IMR-90 (cell line): ENCODE results near the gene NUAK1. TPM values are rescaled to one million over a fixed set of nuclear protein-coding genes. Genes with fewer than 3 reads are reported as not detected.

Experiments used
- ATAC-seq: fragments of 200-7000 bp; cut with Tn5 transposase; 2 replicates; pipeline ENCODE4 v1.9.1; 2020; ENCODE audit warnings: low read depth, mild to moderate bottlenecking, moderate library complexity
- BruUV-seq: library from RNA; stranded (reverse); fragments of 400-500 nt; replicated peaks from 2 replicates; lab custom pipeline; 2021; lab: Mats Ljungman, UMichigan
- CTCF ChIA-PET: fragments of 300-600 bp; formaldehyde crosslinking; extraction: SDS; loops from one replicate; lab custom pipeline; 2021; ENCODE audit warnings: antibody characterized with exemption; lab: Yijun Ruan, JAX
- POLR2A ChIA-PET: fragments of 300-600 bp; sonication (Branson Sonifier 250); formaldehyde crosslinking; loops from one replicate; lab custom pipeline; 2022; ENCODE audit warnings: antibody characterized with exemption; ENCODE audit not compliant: unreplicated experiment; lab: Charles Lee
- DNase-seq: peaks from one replicate; pipeline ENCODE4 v3.0.0; 2013
- H2AFZ ChIP-seq: replicated peaks from 2 replicates; pipeline ENCODE3; 2013; ENCODE audit warnings: low read length, mild to moderate bottlenecking; ENCODE audit not compliant: poor library complexity
- H2AK5ac ChIP-seq: 2 replicates; pipeline ENCODE4 v1.6.1; 2013; ENCODE audit warnings: low read depth, low read length, inconsistent platforms
- H2AK9ac ChIP-seq: replicated peaks from 2 replicates; pipeline ENCODE3; 2013; ENCODE audit warnings: mild to moderate bottlenecking, low read depth, low read length, moderate library complexity; ENCODE audit not compliant: poor library complexity
- H2BK120ac ChIP-seq: 2 replicates; pipeline ENCODE4 v1.6.1; 2013; ENCODE audit warnings: low read depth, low read length, inconsistent platforms
- H2BK15ac ChIP-seq: 3 replicates; pipeline ENCODE4 v1.6.1; 2013; ENCODE audit warnings: low read depth, low read length, inconsistent platforms
- H2BK20ac ChIP-seq: 2 replicates; pipeline ENCODE4 v1.6.1; 2013; ENCODE audit warnings: low read depth, mild to moderate bottlenecking, inconsistent platforms, low read length, moderate library complexity
- H2BK5ac ChIP-seq: 2 replicates; pipeline ENCODE4 v1.6.1; 2013; ENCODE audit warnings: mild to moderate bottlenecking, low read depth, low read length, inconsistent platforms; ENCODE audit not compliant: poor library complexity, severe bottlenecking
- H3K14ac ChIP-seq: replicated peaks from 2 replicates; pipeline ENCODE4 v1.6.1; 2013; ENCODE audit warnings: low read depth, low read length, inconsistent platforms
- H3K18ac ChIP-seq: 2 replicates; pipeline ENCODE4 v1.6.1; 2013; ENCODE audit warnings: low read depth, low read length, control low read depth
- H3K23ac ChIP-seq: 2 replicates; pipeline ENCODE4 v1.6.1; 2013; ENCODE audit warnings: low read depth, low read length, inconsistent platforms
- H3K27ac ChIP-seq: 2 replicates; pipeline ENCODE4 v1.5.1; 2013; ENCODE audit warnings: mild to moderate bottlenecking, control low read depth, low read length; ENCODE audit not compliant: insufficient read depth
- H3K27me3 ChIP-seq: 2 replicates; pipeline ENCODE4 v1.6.1; 2013; ENCODE audit warnings: low read length; ENCODE audit not compliant: control insufficient read depth, insufficient read depth
- H3K36me3 ChIP-seq: 2 replicates; pipeline ENCODE4 v1.6.1; 2013; ENCODE audit warnings: low read length, mixed read lengths; ENCODE audit not compliant: control insufficient read depth, insufficient read depth
- H3K4ac ChIP-seq: 2 replicates; pipeline ENCODE4 v1.6.1; 2013; ENCODE audit warnings: low read depth, low read length, inconsistent platforms
- H3K4me1 ChIP-seq: 2 replicates; pipeline ENCODE4 v1.6.1; 2013; ENCODE audit warnings: low read length, mixed read lengths; ENCODE audit not compliant: control insufficient read depth, insufficient read depth
- H3K4me2 ChIP-seq: 2 replicates; pipeline ENCODE4 v1.6.1; 2013; ENCODE audit warnings: low read depth, mild to moderate bottlenecking, control low read depth, low read length, moderate library complexity
- H3K4me3 ChIP-seq: 2 replicates; pipeline ENCODE4 v1.5.1; 2013; ENCODE audit warnings: low read depth, mild to moderate bottlenecking, control low read depth, low read length, moderate library complexity; ENCODE audit not compliant: insufficient read depth
- H3K56ac ChIP-seq: 2 replicates; pipeline ENCODE4 v1.6.1; 2013; ENCODE audit warnings: low read length, inconsistent platforms; ENCODE audit not compliant: insufficient read depth; ENCODE audit errors: extremely low read depth
- H3K79me1 ChIP-seq, 2 experiments: 2 replicates each; pipeline ENCODE4 v1.6.1; 2013; ENCODE audit warnings: low read length in 2 of 2, inconsistent platforms in 1 of 2, low read depth in 1 of 2
- H3K9ac ChIP-seq: 2 replicates; pipeline ENCODE4 v1.6.1; 2013; ENCODE audit warnings: low read depth, low read length, control low read depth
- H3K9me1 ChIP-seq: 2 replicates; pipeline ENCODE4 v1.6.1; 2013; ENCODE audit warnings: low read length, inconsistent platforms; ENCODE audit not compliant: insufficient read depth
- H3K9me3 ChIP-seq: 2 replicates; pipeline ENCODE4 v1.6.1; 2013; ENCODE audit warnings: low read length; ENCODE audit not compliant: control insufficient read depth, insufficient read depth
- H4K20me1 ChIP-seq: 2 replicates; pipeline ENCODE4 v1.6.1; 2013; ENCODE audit warnings: low read length, inconsistent platforms; ENCODE audit not compliant: insufficient read depth
- H4K5ac ChIP-seq: 2 replicates; pipeline ENCODE4 v1.6.1; 2013; ENCODE audit warnings: mild to moderate bottlenecking, low read depth, low read length, control low read depth
- H4K8ac ChIP-seq, 2 experiments: 2 replicates each; pipeline ENCODE4 v1.6.1; 2013; ENCODE audit warnings: low read depth in 2 of 2, low read length in 2 of 2, control low read depth in 1 of 2, inconsistent platforms in 1 of 2
- H4K91ac ChIP-seq: 2 replicates; pipeline ENCODE4 v1.6.1; 2013; ENCODE audit warnings: low read depth, low read length, inconsistent platforms; ENCODE audit not compliant: insufficient read depth
- BHLHE40 ChIP-seq: fragments of 150-350 bp; IDR thresholded peaks from 2 replicates; pipeline ENCODE4 v1.6.1; 2016; ENCODE audit warnings: mild to moderate bottlenecking, low read depth, low read length
- CEBPB ChIP-seq: IDR thresholded peaks from 2 replicates; pipeline ENCODE4 v1.6.1; 2012; ENCODE audit warnings: low read depth, low read length, improper control_type of control experiment
- CHD1 ChIP-seq: IDR thresholded peaks from 2 replicates; pipeline ENCODE4 v1.6.1; 2012; ENCODE audit warnings: low read depth, low read length, improper control_type of control experiment
- ELK1 ChIP-seq: fragments of 150-350 bp; IDR thresholded peaks from 2 replicates; pipeline ENCODE4 v1.6.1; 2016; ENCODE audit warnings: low read depth, mild to moderate bottlenecking, low read length, moderate library complexity, borderline replicate concordance
- FOS ChIP-seq: fragments of 150-350 bp; IDR thresholded peaks from 2 replicates; pipeline ENCODE4 v1.6.1; 2016; ENCODE audit warnings: low read depth, low read length
- MAFK ChIP-seq: IDR thresholded peaks from 2 replicates; pipeline ENCODE4 v1.6.1; 2012; ENCODE audit warnings: low read depth, low read length, improper control_type of control experiment
- MAZ ChIP-seq: IDR thresholded peaks from 2 replicates; pipeline ENCODE4 v1.6.1; 2012; ENCODE audit warnings: low read depth, mild to moderate bottlenecking, low read length, improper control_type of control experiment, moderate library complexity, borderline replicate concordance
- MXI1 ChIP-seq: IDR thresholded peaks from 2 replicates; pipeline ENCODE4 v1.6.1; 2012; ENCODE audit warnings: low read depth, mild to moderate bottlenecking, low read length, moderate library complexity, borderline replicate concordance
- NFE2L2 ChIP-seq: fragments of 150-350 bp; IDR thresholded peaks from 2 replicates; pipeline ENCODE4 v1.6.1; 2016; ENCODE audit warnings: low read depth, mild to moderate bottlenecking, low read length
- POLR2A ChIP-seq: IDR thresholded peaks from 2 replicates; pipeline ENCODE4 v1.6.1; 2012; ENCODE audit warnings: mild to moderate bottlenecking, low read depth, low read length
- RAD21 ChIP-seq: IDR thresholded peaks from 2 replicates; pipeline ENCODE4 v1.6.1; 2012; ENCODE audit warnings: low read length, improper control_type of control experiment
- RCOR1 ChIP-seq: IDR thresholded peaks from 2 replicates; pipeline ENCODE4 v1.6.1; 2012; ENCODE audit warnings: mild to moderate bottlenecking, low read length, improper control_type of control experiment; ENCODE audit not compliant: insufficient replicate concordance
- RFX5 ChIP-seq: IDR thresholded peaks from 2 replicates; pipeline ENCODE4 v1.8.0; 2012; ENCODE audit warnings: low read depth, mild to moderate bottlenecking, low read length, moderate library complexity
- SMC3 ChIP-seq: fragments of 150-350 bp; IDR thresholded peaks from 2 replicates; pipeline ENCODE4 v1.6.1; 2016; ENCODE audit warnings: low read depth, mild to moderate bottlenecking, antibody characterized with exemption, low read length, moderate library complexity
- WGBS, 2 experiments: methylation state at CpG; one replicate each; pipeline versions ENCODE4 v1.1.5 to v1.1.7; 2013; ENCODE audit warnings: missing lambda C conversion rate in 2 of 2; ENCODE audit not compliant: insufficient read length in 1 of 2; ENCODE audit errors: extremely low coverage in 2 of 2; 5-methylcytosine and 5-hydroxymethylcytosine counted together
- dilution Hi-C: fragments of 300-500 bp; cut with HindIII; formaldehyde crosslinking; loops from one replicate; pipeline ENCODE4 v1.14.3; 2018; ENCODE audit warnings: low sequenced_read_pairs; ENCODE audit not compliant: unreplicated experiment
- in situ Hi-C: fragments of 300-500 bp; cut with MboI; formaldehyde crosslinking; loops from 3 replicates; pipeline ENCODE4 v1.14.3; 2019; ENCODE audit warnings: low sequenced_read_pairs, inconsistent platforms, mixed read lengths
- intact Hi-C: fragments of 100-400 bp; cut with micrococcal nuclease; formaldehyde crosslinking; loops from 2 replicates; pipeline ENCODE4 v1.10.0; 2022
- polyA plus RNA-seq, 3 experiments: library from polyadenylated mRNA; depleted of rRNA; stranded (reverse); fragments of >200 nt; gene quantifications; 2 replicates each; pipeline ENCODE4 v1.2.3, GENCODE V29; 2012; ENCODE audit warnings: low replicate concordance in 1 of 3
- total RNA-seq: library from RNA; depleted of rRNA; stranded (reverse); fragments of >200 nt; gene quantifications from 2 replicates; pipeline ENCODE4 v1.2.3, GENCODE V29; 2012
- TF ChIP-seq, protein P1 (sequence below): fragments of 150-350 bp; IDR thresholded peaks from 2 replicates; pipeline ENCODE4 v1.6.1; 2017; ENCODE audit warnings: mild to moderate bottlenecking, antibody characterized with exemption, low read length, low read depth
- TF ChIP-seq, protein P2 (sequence below): conservative IDR thresholded peaks from 2 replicates; pipeline ENCODE4 v1.5.1; 2012; ENCODE audit warnings: mild to moderate bottlenecking, low read depth, low read length, improper control_type of control experiment

The NUAK1 gene
- total and polyA plus RNA-seq, 2 of the 4 experiments (the other 2 are of a cell fraction), result 4.8 to 8.8 TPM

- Histone ChIP-seq H4K20me1 (no peaks in the 10 kb centered on the region), H3K23ac (no peak overlapping the region), H2AK9ac (no peak overlapping the region), H3K9ac (no peak overlapping the region), H3K27me3 (no peaks in the 10 kb centered on the region), H2BK20ac (no peak overlapping the region), H4K8ac (no peak overlapping the region), H3K4me3 (no peak overlapping the region), H2BK5ac (no peak overlapping the region), H2AFZ (no peak overlapping the region), H2BK15ac (no peak overlapping the region), H2AK5ac (no peak overlapping the region), H3K27ac (no peak overlapping the region), H3K79me1 (no peaks in the 10 kb centered on the region), H2BK120ac (no peak overlapping the region), H3K4me1 (peaks cover 12% of the 10 kb centered on the region), H3K18ac (no peak overlapping the region), H3K36me3 (no peaks in the 10 kb centered on the region), H3K14ac (no peak overlapping the region), H3K9me1 (no peaks in the 10 kb centered on the region), H4K91ac (no peak overlapping the region), H3K4me2 (no peak overlapping the region), H3K56ac (no peak overlapping the region), H4K5ac (no peak overlapping the region), H3K9me3 (peaks cover 2% of the 10 kb centered on the region), H3K4ac (no peak overlapping the region)
- in situ Hi-C loops (no loop called here), dilution Hi-C loops (no loop called here), intact Hi-C loops (no loop called here)
- DNase-seq, result peak; percentile 15
- CTCF ChIA-PET, result interaction anchor here (0.6 to 0.9 kb wide), 2 partner anchors 14 to 38 kb away, joined by 3 to 5 read pairs; no protein-coding TSS in a partner anchor
- WGBS, 2 experiments, result no CpG with 5 or more reads among the region's 3 CpGs
- TF ChIP-seq NFE2L2, result no peak
- TF ChIP-seq MXI1, result no peak
- no peak for TF ChIP-seq RAD21
- TF ChIP-seq BHLHE40, result no peak
- TF ChIP-seq CHD1, result no peak
- no peak for TF ChIP-seq MAZ
- TF ChIP-seq, protein P1, sequence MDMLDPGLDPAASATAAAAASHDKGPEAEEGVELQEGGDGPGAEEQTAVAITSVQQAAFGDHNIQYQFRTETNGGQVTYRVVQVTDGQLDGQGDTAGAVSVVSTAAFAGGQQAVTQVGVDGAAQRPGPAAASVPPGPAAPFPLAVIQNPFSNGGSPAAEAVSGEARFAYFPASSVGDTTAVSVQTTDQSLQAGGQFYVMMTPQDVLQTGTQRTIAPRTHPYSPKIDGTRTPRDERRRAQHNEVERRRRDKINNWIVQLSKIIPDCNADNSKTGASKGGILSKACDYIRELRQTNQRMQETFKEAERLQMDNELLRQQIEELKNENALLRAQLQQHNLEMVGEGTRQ, result no peak
- no peak for TF ChIP-seq MAFK
- TF ChIP-seq FOS, result no peak
- TF ChIP-seq, protein P2, sequence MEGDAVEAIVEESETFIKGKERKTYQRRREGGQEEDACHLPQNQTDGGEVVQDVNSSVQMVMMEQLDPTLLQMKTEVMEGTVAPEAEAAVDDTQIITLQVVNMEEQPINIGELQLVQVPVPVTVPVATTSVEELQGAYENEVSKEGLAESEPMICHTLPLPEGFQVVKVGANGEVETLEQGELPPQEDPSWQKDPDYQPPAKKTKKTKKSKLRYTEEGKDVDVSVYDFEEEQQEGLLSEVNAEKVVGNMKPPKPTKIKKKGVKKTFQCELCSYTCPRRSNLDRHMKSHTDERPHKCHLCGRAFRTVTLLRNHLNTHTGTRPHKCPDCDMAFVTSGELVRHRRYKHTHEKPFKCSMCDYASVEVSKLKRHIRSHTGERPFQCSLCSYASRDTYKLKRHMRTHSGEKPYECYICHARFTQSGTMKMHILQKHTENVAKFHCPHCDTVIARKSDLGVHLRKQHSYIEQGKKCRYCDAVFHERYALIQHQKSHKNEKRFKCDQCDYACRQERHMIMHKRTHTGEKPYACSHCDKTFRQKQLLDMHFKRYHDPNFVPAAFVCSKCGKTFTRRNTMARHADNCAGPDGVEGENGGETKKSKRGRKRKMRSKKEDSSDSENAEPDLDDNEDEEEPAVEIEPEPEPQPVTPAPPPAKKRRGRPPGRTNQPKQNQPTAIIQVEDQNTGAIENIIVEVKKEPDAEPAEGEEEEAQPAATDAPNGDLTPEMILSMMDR, result no peak
- no peak for TF ChIP-seq RCOR1
- TF ChIP-seq RFX5, result no peak
- TF ChIP-seq POLR2A, result no peak
- TF ChIP-seq SMC3, result no peak
- TF ChIP-seq CEBPB, result no peak
- TF ChIP-seq ELK1, result no peak
- POLR2A ChIA-PET, result no interaction called here
- BruUV-seq, result no TSS peak
- 0 out of 2 replicates have a peak, but pooled peaks have one; percentile 27 for ATAC-seq
Observed at GRCh38 chr12:106020736-106021135, 118.0 kb downstream of the NUAK1 start.
